CD8-positive, alpha-beta memory T cell (primary cell): ENCODE data around the gene ZNF419. TPM values are rescaled to one million over a fixed set of nuclear protein-coding genes. Genes with fewer than 3 reads are reported as not detected.

Experiments used
- polyA plus RNA-seq: library from polyadenylated mRNA; unstranded; fragments of 300-500 nt; fragmentation: Illumina TruSeq; gene quantifications from one replicate; pipeline ENCODE4 v1.2.3, GENCODE V29; 2021
- total RNA-seq, 2 experiments: library from RNA; stranded (reverse); gene quantifications; one replicate each; pipeline ENCODE4 v1.2.3, GENCODE V29; 2021

The ZNF419 gene
- total and polyA plus RNA-seq, 3 experiments from 2014 or later, result 7.3 to 9.5 (median 9.1) TPM

Other genes starting within 250 kb of the ZNF419 start
- gene ZNF805, start 247.1 kb upstream of the ZNF419 start, total RNA-seq, result 10 to 100 TPM; 11.1 to 11.7 TPM
- 4.0 TPM for gene ZNF805, start 247.1 kb upstream of the ZNF419 start, polyA plus RNA-seq
- 10 to 100 TPM; 45.5 to 52.0 TPM for gene ZNF460, start 207.3 kb upstream of the ZNF419 start, total RNA-seq
- 7.5 TPM for gene ZNF460, start 207.3 kb upstream of the ZNF419 start, polyA plus RNA-seq
- gene ZNF543, start 167.3 kb upstream of the ZNF419 start, total RNA-seq, result 1 to 10 TPM; 9.0 to 9.3 TPM
- 6.0 TPM for gene ZNF543, start 167.3 kb upstream of the ZNF419 start, polyA plus RNA-seq
- gene ZNF304, start 136.5 kb upstream of the ZNF419 start, total RNA-seq, result 10 to 100 TPM in 1 of 2 experiments, 1 to 10 TPM in 1; 9.4 to 10.3 TPM
- gene ZNF304, start 136.5 kb upstream of the ZNF419 start, polyA plus RNA-seq, result 3.2 TPM
- 1 to 10 TPM; 7.0 to 7.7 TPM for gene TRAPPC2B, start 124.2 kb upstream of the ZNF419 start, total RNA-seq
- gene TRAPPC2B, start 124.2 kb upstream of the ZNF419 start, polyA plus RNA-seq, result 22.5 TPM
- 1 to 10 TPM; 2.2 to 3.3 TPM for gene ZNF547, start 124.2 kb upstream of the ZNF419 start, total RNA-seq
- 1.7 TPM for gene ZNF547, start 124.2 kb upstream of the ZNF419 start, polyA plus RNA-seq
- gene ZNF548, start 97.9 kb upstream of the ZNF419 start, total RNA-seq, result 10 to 100 TPM; 19.2 to 19.5 TPM
- gene ZNF548, start 97.9 kb upstream of the ZNF419 start, polyA plus RNA-seq, result 19.9 TPM
- gene ZNF17, start 76.6 kb upstream of the ZNF419 start, total RNA-seq, result 10 to 100 TPM; 11.5 to 17.0 TPM
- gene ZNF17, start 76.6 kb upstream of the ZNF419 start, polyA plus RNA-seq, result 6.5 TPM
- gene ZNF749, start 52.4 kb upstream of the ZNF419 start, total RNA-seq, result 10 to 100 TPM; 29.9 to 32.7 TPM
- gene ZNF749, start 52.4 kb upstream of the ZNF419 start, polyA plus RNA-seq, result 4.1 TPM
- under 1 TPM; 0.24 to 0.27 TPM for gene VN1R1, start 30.6 kb upstream of the ZNF419 start, total RNA-seq
- gene VN1R1, start 30.6 kb upstream of the ZNF419 start, polyA plus RNA-seq, result not detected
- 1 to 10 TPM; 6.3 to 7.3 TPM for gene ZNF772, start 10.2 kb upstream of the ZNF419 start, total RNA-seq
- gene ZNF772, start 10.2 kb upstream of the ZNF419 start, polyA plus RNA-seq, result 0.92 TPM
- gene ZNF773, start 12.2 kb downstream of the ZNF419 start, total RNA-seq, result 1 to 10 TPM; 7.6 to 8.1 TPM
- 14.5 TPM for gene ZNF773, start 12.2 kb downstream of the ZNF419 start, polyA plus RNA-seq
- gene ZNF549, start 39.6 kb downstream of the ZNF419 start, total RNA-seq, result 1 to 10 TPM; 6.9 to 7.0 TPM
- 8.7 TPM for gene ZNF549, start 39.6 kb downstream of the ZNF419 start, polyA plus RNA-seq
- 10 to 100 TPM in 1 of 2 experiments, 1 to 10 TPM in 1; 9.6 to 10.3 TPM for gene ZNF550, start 72.1 kb downstream of the ZNF419 start, total RNA-seq
- gene ZNF550, start 72.1 kb downstream of the ZNF419 start, polyA plus RNA-seq, result 13.5 TPM
- gene ZNF416, start 91.2 kb downstream of the ZNF419 start, total RNA-seq, result 1 to 10 TPM; 5.9 to 6.6 TPM
- 6.3 TPM for gene ZNF416, start 91.2 kb downstream of the ZNF419 start, polyA plus RNA-seq
- 10 to 100 TPM in 1 of 2 experiments, 1 to 10 TPM in 1; 9.7 to 10.9 TPM for gene ZIK1, start 96.4 kb downstream of the ZNF419 start, total RNA-seq
- gene ZIK1, start 96.4 kb downstream of the ZNF419 start, polyA plus RNA-seq, result 7.6 TPM
- 10 to 100 TPM; 10.5 to 12.6 TPM for gene ZNF530, start 112.1 kb downstream of the ZNF419 start, total RNA-seq
- gene ZNF530, start 112.1 kb downstream of the ZNF419 start, polyA plus RNA-seq, result 6.2 TPM
- gene ZNF134, start 126.5 kb downstream of the ZNF419 start, total RNA-seq, result 10 to 100 TPM; 19.1 to 22.1 TPM
- gene ZNF134, start 126.5 kb downstream of the ZNF419 start, polyA plus RNA-seq, result 14.3 TPM
- gene ZNF211, start 145.4 kb downstream of the ZNF419 start, total RNA-seq, result 10 to 100 TPM; 12.1 TPM
- 17.9 TPM for gene ZNF211, start 145.4 kb downstream of the ZNF419 start, polyA plus RNA-seq
- gene ZSCAN4, start 181.2 kb downstream of the ZNF419 start, total RNA-seq, result not detected
- gene ZSCAN4, start 181.2 kb downstream of the ZNF419 start, polyA plus RNA-seq, result not detected
- gene ZNF551, start 194.2 kb downstream of the ZNF419 start, total RNA-seq, result 10 to 100 TPM; 14.5 to 15.6 TPM
- gene ZNF551, start 194.2 kb downstream of the ZNF419 start, polyA plus RNA-seq, result 7.8 TPM
- gene ZNF154, start 221.5 kb downstream of the ZNF419 start, total RNA-seq, result 1 to 10 TPM; 6.5 to 7.7 TPM
- 2.2 TPM for gene ZNF154, start 221.5 kb downstream of the ZNF419 start, polyA plus RNA-seq
- 10 to 100 TPM; 10.6 to 11.0 TPM for gene ZNF671, start 239.9 kb downstream of the ZNF419 start, total RNA-seq
- 24.3 TPM for gene ZNF671, start 239.9 kb downstream of the ZNF419 start, polyA plus RNA-seq